ENCODE results near the gene TRIM59.
"Not testable (repeated sequence)": the region's sequence is repeated elsewhere in the genome, so short reads cannot be mapped to it uniquely, and the experiment has no call there.

The TRIM59 gene

DNA sequence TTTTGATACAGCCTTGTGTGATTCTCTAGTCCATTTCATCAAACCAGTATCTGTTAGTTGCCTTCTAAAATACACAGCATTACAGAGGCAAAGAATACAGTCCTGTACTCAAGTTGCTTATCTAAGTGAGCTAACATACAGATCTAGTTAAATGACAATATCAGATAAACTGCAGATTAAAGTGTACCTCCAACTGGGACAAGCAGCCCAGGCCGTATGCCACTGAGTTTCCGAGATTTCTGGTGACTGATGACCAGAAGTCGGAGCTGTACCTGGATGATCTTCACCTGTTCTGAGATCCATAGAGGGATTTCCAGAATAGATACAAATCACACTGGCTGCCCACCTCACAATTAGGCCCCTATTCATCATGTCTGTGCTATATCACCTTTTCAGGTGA lies 6.3 kb upstream of the TRIM59 start:
- no peak overlapping the region for H3K9ac ChIP-seq (ENCODE audit: low read length)
- H3K27ac ChIP-seq (ENCODE audit: low read length), result no peak overlapping the region
- H4K20me1 ChIP-seq (ENCODE audit: insufficient read depth, low read length), result no peaks in the 10 kb centered on the region
- no peaks in the 10 kb centered on the region for H3K27me3 ChIP-seq (ENCODE audit: low read depth, low read length)
- H3K36me3 ChIP-seq (replicated peaks; ENCODE audit: low read depth, low read length), result no peaks in the 10 kb centered on the region
- H2AFZ ChIP-seq (ENCODE audit: low read depth, low read length), result no peak overlapping the region
- no peak overlapping the region for H3K4me3 ChIP-seq (ENCODE audit: low read length)
- H3K79me2 ChIP-seq (ENCODE audit: low read length), result no peaks in the 10 kb centered on the region
- no peak overlapping the region for H3K4me2 ChIP-seq (ENCODE audit: low read length)
- no peaks in the 10 kb centered on the region for H3K9me3 ChIP-seq (ENCODE audit: insufficient read depth, low read length)
- H3K4me1 ChIP-seq (ENCODE audit: low read length), result no peaks in the 10 kb centered on the region
- no peak for TF ChIP-seq EZH2phosphoT487 (IDR thresholded peaks at IDR 0.05; ENCODE audit: low read depth)
- TF ChIP-seq, protein P1, sequence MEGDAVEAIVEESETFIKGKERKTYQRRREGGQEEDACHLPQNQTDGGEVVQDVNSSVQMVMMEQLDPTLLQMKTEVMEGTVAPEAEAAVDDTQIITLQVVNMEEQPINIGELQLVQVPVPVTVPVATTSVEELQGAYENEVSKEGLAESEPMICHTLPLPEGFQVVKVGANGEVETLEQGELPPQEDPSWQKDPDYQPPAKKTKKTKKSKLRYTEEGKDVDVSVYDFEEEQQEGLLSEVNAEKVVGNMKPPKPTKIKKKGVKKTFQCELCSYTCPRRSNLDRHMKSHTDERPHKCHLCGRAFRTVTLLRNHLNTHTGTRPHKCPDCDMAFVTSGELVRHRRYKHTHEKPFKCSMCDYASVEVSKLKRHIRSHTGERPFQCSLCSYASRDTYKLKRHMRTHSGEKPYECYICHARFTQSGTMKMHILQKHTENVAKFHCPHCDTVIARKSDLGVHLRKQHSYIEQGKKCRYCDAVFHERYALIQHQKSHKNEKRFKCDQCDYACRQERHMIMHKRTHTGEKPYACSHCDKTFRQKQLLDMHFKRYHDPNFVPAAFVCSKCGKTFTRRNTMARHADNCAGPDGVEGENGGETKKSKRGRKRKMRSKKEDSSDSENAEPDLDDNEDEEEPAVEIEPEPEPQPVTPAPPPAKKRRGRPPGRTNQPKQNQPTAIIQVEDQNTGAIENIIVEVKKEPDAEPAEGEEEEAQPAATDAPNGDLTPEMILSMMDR (IDR thresholded peaks at IDR 0.05; ENCODE audit: low read depth, low read length), result no peak

DNA sequence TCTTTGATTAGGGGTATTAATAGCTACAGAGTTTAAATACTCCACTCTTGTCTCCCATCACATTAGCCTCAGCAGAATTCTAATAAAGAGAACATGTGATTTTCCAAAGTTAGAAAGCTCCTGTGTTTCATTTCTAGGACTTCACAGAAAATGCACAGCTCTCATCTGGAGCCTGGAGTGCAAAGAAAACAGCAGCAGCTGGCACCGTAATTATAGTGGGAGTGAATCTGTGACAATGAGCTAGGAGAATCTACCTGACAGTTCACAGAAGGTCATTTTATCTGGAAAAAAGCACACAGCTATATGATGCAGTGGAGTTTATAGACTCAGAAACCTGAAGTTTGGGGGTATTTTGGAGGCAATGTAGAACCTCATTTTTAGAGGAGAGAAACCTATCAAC lies 5.4 kb upstream of the TRIM59 start:
- H3K27me3 ChIP-seq (ENCODE audit: low read depth, low read length), result no peaks in the 10 kb centered on the region
- no peak overlapping the region for H3K9ac ChIP-seq (ENCODE audit: low read length)
- H3K27ac ChIP-seq (ENCODE audit: low read length), result no peak overlapping the region
- no peak overlapping the region for H2AFZ ChIP-seq (ENCODE audit: low read depth, low read length)
- H3K4me1 ChIP-seq (ENCODE audit: low read length), result peaks cover 3% of the 10 kb centered on the region
- H3K4me2 ChIP-seq (ENCODE audit: low read length), result no peak overlapping the region
- H3K4me3 ChIP-seq (ENCODE audit: low read length), result no peak overlapping the region
- H3K79me2 ChIP-seq (ENCODE audit: low read length), result no peaks in the 10 kb centered on the region
- H4K20me1 ChIP-seq (ENCODE audit: insufficient read depth, low read length), result no peaks in the 10 kb centered on the region
- H3K9me3 ChIP-seq (ENCODE audit: insufficient read depth, low read length), result no peaks in the 10 kb centered on the region
- TF ChIP-seq EZH2phosphoT487 (IDR thresholded peaks at IDR 0.05; ENCODE audit: low read depth), result no peak
- TF ChIP-seq, protein P1 (IDR thresholded peaks at IDR 0.05; ENCODE audit: low read depth, low read length), result no peak
- H3K36me3 ChIP-seq (replicated peaks; ENCODE audit: low read depth, low read length), result no peaks in the 10 kb centered on the region

DNA sequence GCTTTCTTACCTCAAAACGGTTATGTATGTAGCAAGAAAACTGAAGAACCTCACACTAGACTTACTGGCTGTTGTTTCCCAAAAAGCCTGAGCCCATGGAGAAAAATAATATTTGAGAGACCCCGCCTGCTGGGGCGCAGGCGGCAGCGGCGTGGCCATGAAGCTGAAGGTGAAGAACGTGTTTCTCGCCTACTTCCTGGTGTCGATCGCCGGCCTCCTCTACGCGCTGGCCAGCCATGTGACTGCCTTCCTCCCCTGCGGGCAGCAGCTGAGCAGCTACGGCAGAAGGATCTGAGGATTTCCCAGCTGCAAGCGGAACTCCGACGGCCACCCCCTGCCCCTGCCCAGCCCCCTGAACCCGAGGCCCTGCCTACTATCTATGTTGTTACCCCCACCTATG lies 2.7 kb upstream of the TRIM59 start:
- H2AFZ ChIP-seq (ENCODE audit: low read depth, low read length); H3K27me3 ChIP-seq (ENCODE audit: low read depth, low read length); H3K4me2 ChIP-seq (ENCODE audit: low read length); H3K4me3 ChIP-seq (ENCODE audit: low read length); H3K27ac ChIP-seq (ENCODE audit: low read length); H4K20me1 ChIP-seq (ENCODE audit: insufficient read depth, low read length); H3K9me3 ChIP-seq (ENCODE audit: insufficient read depth, low read length); H3K9ac ChIP-seq (ENCODE audit: low read length); H3K36me3 ChIP-seq (replicated peaks; ENCODE audit: low read depth, low read length): not testable (repeated sequence)
- Histone ChIP-seq H3K79me2 (ENCODE audit: low read length) (peaks cover 22% of the 10 kb centered on the region), H3K4me1 (ENCODE audit: low read length) (peaks cover 17% of the 10 kb centered on the region)

DNA sequence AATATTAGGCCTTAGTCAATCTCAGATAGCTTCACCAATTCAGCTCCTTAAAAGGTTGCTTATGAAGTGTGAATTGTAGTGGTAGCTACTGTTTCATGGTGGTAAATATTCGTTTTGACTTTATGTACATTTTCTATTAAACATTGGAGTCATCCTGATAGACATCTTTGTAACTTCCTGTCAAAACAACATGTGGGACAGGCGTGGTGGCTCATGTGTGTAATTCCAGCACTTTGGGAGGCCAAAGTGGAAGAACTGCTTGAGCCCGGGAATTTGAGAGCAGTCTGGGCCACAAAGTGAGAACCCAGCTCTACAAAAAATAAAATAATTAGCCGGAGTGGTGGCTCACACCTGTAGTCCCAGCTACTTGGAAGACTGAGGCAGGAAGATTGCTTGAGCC lies 2.0 kb upstream of the TRIM59 start:
- Histone ChIP-seq H3K9me3 (ENCODE audit: insufficient read depth, low read length) (no peaks in the 10 kb centered on the region), H3K36me3 (replicated peaks; ENCODE audit: low read depth, low read length) (peaks cover 7% of the 10 kb centered on the region), H4K20me1 (ENCODE audit: insufficient read depth, low read length) (no peaks in the 10 kb centered on the region), H3K4me1 (ENCODE audit: low read length) (peaks cover 17% of the 10 kb centered on the region), H3K4me2 (ENCODE audit: low read length) (no peak overlapping the region), H3K4me3 (ENCODE audit: low read length) (no peak overlapping the region), H3K27ac (ENCODE audit: low read length) (no peak overlapping the region), H3K79me2 (ENCODE audit: low read length) (peaks cover 29% of the 10 kb centered on the region), H2AFZ (ENCODE audit: low read depth, low read length) (no peak overlapping the region), H3K27me3 (ENCODE audit: low read depth, low read length) (no peaks in the 10 kb centered on the region), H3K9ac (ENCODE audit: low read length) (no peak overlapping the region)
- TF ChIP-seq, protein P1 (IDR thresholded peaks at IDR 0.05; ENCODE audit: low read depth, low read length), result no peak
- no peak for TF ChIP-seq EZH2phosphoT487 (IDR thresholded peaks at IDR 0.05; ENCODE audit: low read depth)

DNA sequence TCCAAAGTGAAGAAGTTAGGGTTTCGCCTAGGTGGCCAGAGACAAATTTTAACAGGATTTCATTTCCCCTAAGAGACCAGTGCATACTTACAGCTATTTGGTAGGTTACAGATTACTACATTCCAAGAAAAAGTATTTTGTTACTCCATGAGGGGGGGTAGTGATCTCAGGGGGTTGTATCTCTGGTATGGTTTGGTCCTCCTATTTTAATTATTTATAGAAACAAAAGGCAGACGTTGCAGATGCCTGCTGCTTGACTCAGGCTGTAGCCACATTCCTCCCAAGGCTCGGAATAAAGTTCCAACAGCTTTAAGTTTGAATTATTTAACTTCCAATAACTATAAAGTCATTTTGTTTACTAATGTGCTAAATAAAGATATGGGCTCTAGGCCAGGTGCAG lies 1.3 kb upstream of the TRIM59 start:
- no peak overlapping the region for H2AFZ ChIP-seq (ENCODE audit: low read depth, low read length)
- H3K9ac ChIP-seq (ENCODE audit: low read length), result no peak overlapping the region
- H3K4me3 ChIP-seq (ENCODE audit: low read length), result no peak overlapping the region
- H3K4me1 ChIP-seq (ENCODE audit: low read length), result peaks cover 17% of the 10 kb centered on the region
- H3K27ac ChIP-seq (ENCODE audit: low read length), result no peak overlapping the region
- H3K4me2 ChIP-seq (ENCODE audit: low read length), result no peak overlapping the region
- H3K36me3 ChIP-seq (replicated peaks; ENCODE audit: low read depth, low read length), result peaks cover 12% of the 10 kb centered on the region
- TF ChIP-seq, protein P1 (IDR thresholded peaks at IDR 0.05; ENCODE audit: low read depth, low read length), result no peak
- no peak for TF ChIP-seq EZH2phosphoT487 (IDR thresholded peaks at IDR 0.05; ENCODE audit: low read depth)
- H3K9me3 ChIP-seq (ENCODE audit: insufficient read depth, low read length), result no peaks in the 10 kb centered on the region
- H3K27me3 ChIP-seq (ENCODE audit: low read depth, low read length), result no peaks in the 10 kb centered on the region
- H4K20me1 ChIP-seq (ENCODE audit: insufficient read depth, low read length), result no peaks in the 10 kb centered on the region
- H3K79me2 ChIP-seq (ENCODE audit: low read length), result peaks cover 36% of the 10 kb centered on the region

All from OCI-LY3 (cell line).